Midbrain (tissue), 1 donor: ENCODE data around the gene PPP1R12B.
"Not testable (repeated sequence)": the region's sequence is repeated elsewhere in the genome, so short reads cannot be mapped to it uniquely, and the experiment has no call there.

Experiments used
- DNase-seq: peaks from one replicate; lab custom pipeline; 2025; lab: John Stamatoyannopoulos, UW

The PPP1R12B gene

GRCh38 chr1:202605515-202605914, 257.0 kb downstream of the PPP1R12B start:
- DNase-seq = no peak

- DNase-seq = not testable (repeated sequence)
These were observed 263.5 kb downstream of the PPP1R12B start for GRCh38 chr1:202612036-202612435.

- no peak for DNase-seq
These were observed 265.1 kb downstream of the PPP1R12B start for GRCh38 chr1:202613571-202613970.

- DNase-seq = not testable (repeated sequence)
These were observed 266.1 kb downstream of the PPP1R12B start for GRCh38 chr1:202614363-202615207.

GRCh38 chr1:202615208-202615500, 266.7 kb downstream of the PPP1R12B start:
- DNase-seq = not testable (repeated sequence)

- peak; percentile 28 for DNase-seq
These were observed 267.2 kb downstream of the PPP1R12B start for GRCh38 chr1:202615501-202616354.

- DNase-seq = no peak
These were observed 267.9 kb downstream of the PPP1R12B start for GRCh38 chr1:202616355-202616915.

GRCh38 chr1:202619012-202619411, 270.5 kb downstream of the PPP1R12B start:
- not testable (repeated sequence) for DNase-seq

GRCh38 chr1:202619505-202619904, 271.0 kb downstream of the PPP1R12B start:
- DNase-seq = no peak

- DNase-seq = not testable (repeated sequence)
These were observed 271.5 kb downstream of the PPP1R12B start for GRCh38 chr1:202620036-202620435.

- no peak for DNase-seq
These were observed 272.9 kb downstream of the PPP1R12B start for GRCh38 chr1:202621446-202621845.

- DNase-seq = no peak
These were observed 273.9 kb downstream of the PPP1R12B start for GRCh38 chr1:202622388-202622787.

- no peak for DNase-seq
These were observed 274.6 kb downstream of the PPP1R12B start for GRCh38 chr1:202623075-202623474.

- DNase-seq = not testable (repeated sequence)
These were observed 275.0 kb downstream of the PPP1R12B start for GRCh38 chr1:202623476-202623875.

GRCh38 chr1:202624088-202624780, 275.7 kb downstream of the PPP1R12B start:
- no peak for DNase-seq

- no peak for DNase-seq
These were observed 276.2 kb downstream of the PPP1R12B start for GRCh38 chr1:202624781-202625108.

- DNase-seq = peak; percentile 16
These were observed 277.2 kb downstream of the PPP1R12B start for GRCh38 chr1:202625416-202626360.

GRCh38 chr1:202627036-202627435, 278.5 kb downstream of the PPP1R12B start:
- not testable (repeated sequence) for DNase-seq

- no peak for DNase-seq
These were observed 279.5 kb downstream of the PPP1R12B start for GRCh38 chr1:202627841-202628565.

GRCh38 chr1:202628646-202629215, 280.2 kb downstream of the PPP1R12B start:
- DNase-seq = no peak
